ENCODE measurements around the gene ZIC4. TPM values are rescaled to one million over a fixed set of nuclear protein-coding genes. Genes with fewer than 3 reads are reported as not detected.

Gene ZIC4
- polyA plus RNA-seq, 1 of the 3 experiments (the other 2 are of a cell fraction) = 1.3 TPM

GRCh38 chr3:147428326-147428725 is 22.0 kb upstream of the ZIC4 start:
- no peaks in the 10 kb centered on the region for H4K20me1 ChIP-seq (ENCODE audit: insufficient read depth)
- POLR2A ChIA-PET = no interaction called here
- no peaks in the 10 kb centered on the region for H3K36me3 ChIP-seq (replicated peaks in 1 of 2; ENCODE audit: control insufficient read depth in 1 of 2, insufficient read depth in 2 of 2, low read length in 1 of 2)
- TF ChIP-seq RXRA (IDR thresholded peaks at IDR 0.05; ENCODE audit: borderline replicate concordance, low read depth) (no peak), TEAD4 (IDR thresholded peaks at IDR 0.05; ENCODE audit: borderline replicate concordance, insufficient read depth) (no peak), USF2 (IDR thresholded peaks at IDR 0.05; ENCODE audit: borderline replicate concordance, low read depth, low read length) (no peak), RFX5 (IDR thresholded peaks at IDR 0.05; ENCODE audit: low read length) (no peak), MEF2A (IDR thresholded peaks at IDR 0.05; ENCODE audit: borderline replicate concordance, low read depth) (no peak), ZBTB33 (IDR thresholded peaks at IDR 0.05; ENCODE audit: borderline replicate concordance, low read depth) (no peak), CTCF (IDR thresholded peaks at IDR 0.05) (no peak), GABPA (IDR thresholded peaks at IDR 0.05; ENCODE audit: low read depth) (no peak), RCOR1 (IDR thresholded peaks at IDR 0.05; ENCODE audit: low read length) (no peak), POLR2AphosphoS5 (IDR thresholded peaks at IDR 0.05; ENCODE audit: low read depth, low read length) (no peak), SIN3A (IDR thresholded peaks at IDR 0.05; ENCODE audit: borderline replicate concordance, low read depth, low read length) (no peak), USF1 (IDR thresholded peaks at IDR 0.05; ENCODE audit: borderline replicate concordance, low read depth) (no peak), EP300 (IDR thresholded peaks at IDR 0.05; ENCODE audit: borderline replicate concordance in 1 of 2, low read depth in 1 of 2, low read length in 1 of 2) (no peak), YY1 (IDR thresholded peaks at IDR 0.05; ENCODE audit: low read depth) (no peak), NRF1 (IDR thresholded peaks at IDR 0.05; ENCODE audit: low read depth, low read length) (no peak), ELF1 (IDR thresholded peaks at IDR 0.05) (no peak), FOSL2 (IDR thresholded peaks at IDR 0.05; ENCODE audit: borderline replicate concordance, low read depth) (no peak), TCF12 (IDR thresholded peaks at IDR 0.05) (no peak)
- H3K9ac ChIP-seq = no peak overlapping the region
- H3K27me3 ChIP-seq (ENCODE audit: insufficient read depth) = peaks cover 14% of the 10 kb centered on the region; the same call in 1 of the 2 replicates
- H3K4me1 ChIP-seq (ENCODE audit: control insufficient read depth in 1 of 2, insufficient read depth in 2 of 2, low read depth in 1 of 2, low read length in 1 of 2) = no peaks in the 10 kb centered on the region
- H3K4me3 ChIP-seq (ENCODE audit: low read depth in 2 of 2, low read length in 1 of 2) = no peak overlapping the region
- no peaks in the 10 kb centered on the region for H3K79me2 ChIP-seq (ENCODE audit: insufficient read depth)
- no peak overlapping the region for H3K27ac ChIP-seq (ENCODE audit: low read depth in 2 of 2, low read length in 1 of 2)
- 43% methylated on average over 1 of the region's 1 CpG for WGBS (ENCODE audit: low lambda C conversion rate)
- H3K9me2 ChIP-seq = no peaks in the 10 kb centered on the region
- no peak overlapping the region for H3K4me2 ChIP-seq
- H3F3A ChIP-seq (replicated peaks; ENCODE audit: insufficient read depth) = no peaks in the 10 kb centered on the region
- DNase-seq = no peak
- CTCF ChIA-PET = interaction anchor here (0.7 kb wide), 1 partner anchor 1119 kb away, joined by 3 read pairs; no protein-coding TSS in a partner anchor
- no peak overlapping the region for H2AFZ ChIP-seq (ENCODE audit: low read depth)
- no peaks in the 10 kb centered on the region for H3K9me3 ChIP-seq
